Thoracic aorta (tissue), 2 donors: Measurements from ENCODE around the gene DGCR6L. TPM values are rescaled to one million over a fixed set of nuclear protein-coding genes. Genes with fewer than 3 reads are reported as not detected.

Source experiments
- ATAC-seq: fragments of 150-250 bp; one replicate; pipeline ENCODE4 v1.8.0; 2017; ENCODE audit warnings: low read depth; ENCODE audit not compliant: insufficient number of reproducible peaks, low FRiP score
- DNase-seq: peaks from one replicate; pipeline ENCODE4 v3.0.0-alpha.2; 2020; ENCODE audit warnings: low spot score
- H3K27ac ChIP-seq, 2 donors: fragments of 200-600 bp; sonication (generic); 1 replicate in 1 of 2; 2 replicates in 1 of 2; pipeline ENCODE4 v1.5.1; 2016; ENCODE audit warnings: mild to moderate bottlenecking in 2 of 2, moderate library complexity in 2 of 2
- H3K27me3 ChIP-seq: fragments of 200-600 bp; sonication (generic); replicated peaks from 2 replicates; pipeline ENCODE4 v1.6.0; 2016; ENCODE audit warnings: mild to moderate bottlenecking; ENCODE audit not compliant: insufficient read depth
- H3K36me3 ChIP-seq: fragments of 200-600 bp; sonication (generic); one replicate; pipeline ENCODE4 v1.5.1; 2016
- H3K4me1 ChIP-seq, 2 donors: fragments of 200-600 bp; sonication (generic); 1 replicate in 1 of 2; 2 replicates in 1 of 2; pipeline versions ENCODE4 v1.5.1 to v1.6.0; 2016; ENCODE audit warnings: low read depth in 2 of 2, mild to moderate bottlenecking in 1 of 2; ENCODE audit not compliant: control insufficient read depth in 1 of 2
- H3K4me3 ChIP-seq: fragments of 200-600 bp; sonication (generic); 2 replicates; pipeline ENCODE4 v1.5.1; 2016; ENCODE audit warnings: mild to moderate bottlenecking
- H3K9me3 ChIP-seq: fragments of 200-600 bp; sonication (generic); 2 replicates; pipeline ENCODE4 v1.5.1; 2016
- total RNA-seq, 2 donors: library from RNA; depleted of rRNA; stranded (reverse); fragments of >200 nt; gene quantifications; one replicate each; pipeline versions ENCODE4 v1.1.0 to v1.2.3, GENCODE V29; 2016
- TF ChIP-seq, protein P1 (sequence below): fragments of 200-600 bp; sonication (generic); IDR thresholded peaks from one replicate; pipeline ENCODE4 v1.5.1; 2019; ENCODE audit warnings: antibody characterized with exemption

DGCR6L gene
- total RNA-seq, 2 donors from 2014 or later, result 28.8 to 69.3 TPM

DNA sequence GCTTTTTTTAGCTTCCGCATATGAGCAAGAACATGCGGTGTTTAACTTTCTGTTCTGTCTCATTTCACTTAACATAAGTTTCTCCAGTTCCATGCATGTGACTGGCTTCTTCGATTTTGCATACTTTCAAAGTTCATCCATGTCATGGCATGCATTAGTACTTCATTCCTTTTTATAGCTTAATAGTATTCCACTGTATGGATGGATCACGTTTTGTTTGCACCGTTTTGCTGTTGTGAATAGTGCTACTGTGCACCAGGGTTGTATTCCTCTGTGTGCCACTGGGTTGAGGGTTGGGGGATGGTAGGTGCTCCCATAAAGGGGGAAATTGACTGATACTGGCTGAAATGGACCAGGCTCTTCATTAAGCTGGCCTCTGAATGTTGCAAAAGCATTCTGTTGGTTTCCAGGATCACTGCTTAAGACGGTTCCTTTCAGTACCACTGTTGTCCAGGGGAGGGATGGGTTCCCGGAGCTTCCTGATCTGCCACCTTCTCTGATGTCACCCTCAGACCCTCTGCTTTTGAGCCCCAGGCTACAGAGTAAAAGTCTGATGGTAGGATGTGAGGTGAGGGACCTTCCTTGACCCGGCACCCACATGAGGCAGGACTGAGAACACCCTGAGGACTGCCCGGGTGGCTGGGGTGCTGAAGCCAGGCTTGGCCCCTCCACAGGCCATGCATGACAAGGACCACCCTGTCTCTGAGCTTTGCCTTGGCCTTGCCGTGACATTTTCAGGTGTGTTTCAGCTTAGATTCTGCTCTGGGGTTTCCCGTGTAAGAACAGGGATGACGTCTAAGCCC lies 24.4 kb downstream of the DGCR6L start:
- H3K9me3 ChIP-seq, result no peaks in the 10 kb centered on the region
- no peak overlapping the region for H3K27ac ChIP-seq
- ATAC-seq (no peak), DNase-seq (no peak)
- no peaks in the 10 kb centered on the region for H3K36me3 ChIP-seq
- TF ChIP-seq, protein P1, sequence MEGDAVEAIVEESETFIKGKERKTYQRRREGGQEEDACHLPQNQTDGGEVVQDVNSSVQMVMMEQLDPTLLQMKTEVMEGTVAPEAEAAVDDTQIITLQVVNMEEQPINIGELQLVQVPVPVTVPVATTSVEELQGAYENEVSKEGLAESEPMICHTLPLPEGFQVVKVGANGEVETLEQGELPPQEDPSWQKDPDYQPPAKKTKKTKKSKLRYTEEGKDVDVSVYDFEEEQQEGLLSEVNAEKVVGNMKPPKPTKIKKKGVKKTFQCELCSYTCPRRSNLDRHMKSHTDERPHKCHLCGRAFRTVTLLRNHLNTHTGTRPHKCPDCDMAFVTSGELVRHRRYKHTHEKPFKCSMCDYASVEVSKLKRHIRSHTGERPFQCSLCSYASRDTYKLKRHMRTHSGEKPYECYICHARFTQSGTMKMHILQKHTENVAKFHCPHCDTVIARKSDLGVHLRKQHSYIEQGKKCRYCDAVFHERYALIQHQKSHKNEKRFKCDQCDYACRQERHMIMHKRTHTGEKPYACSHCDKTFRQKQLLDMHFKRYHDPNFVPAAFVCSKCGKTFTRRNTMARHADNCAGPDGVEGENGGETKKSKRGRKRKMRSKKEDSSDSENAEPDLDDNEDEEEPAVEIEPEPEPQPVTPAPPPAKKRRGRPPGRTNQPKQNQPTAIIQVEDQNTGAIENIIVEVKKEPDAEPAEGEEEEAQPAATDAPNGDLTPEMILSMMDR, result no peak
- no peak overlapping the region for H3K4me3 ChIP-seq
- no peaks in the 10 kb centered on the region for H3K27me3 ChIP-seq
- peaks cover 5 to 13% of the 10 kb centered on the region in 2 donors for H3K4me1 ChIP-seq

DNA sequence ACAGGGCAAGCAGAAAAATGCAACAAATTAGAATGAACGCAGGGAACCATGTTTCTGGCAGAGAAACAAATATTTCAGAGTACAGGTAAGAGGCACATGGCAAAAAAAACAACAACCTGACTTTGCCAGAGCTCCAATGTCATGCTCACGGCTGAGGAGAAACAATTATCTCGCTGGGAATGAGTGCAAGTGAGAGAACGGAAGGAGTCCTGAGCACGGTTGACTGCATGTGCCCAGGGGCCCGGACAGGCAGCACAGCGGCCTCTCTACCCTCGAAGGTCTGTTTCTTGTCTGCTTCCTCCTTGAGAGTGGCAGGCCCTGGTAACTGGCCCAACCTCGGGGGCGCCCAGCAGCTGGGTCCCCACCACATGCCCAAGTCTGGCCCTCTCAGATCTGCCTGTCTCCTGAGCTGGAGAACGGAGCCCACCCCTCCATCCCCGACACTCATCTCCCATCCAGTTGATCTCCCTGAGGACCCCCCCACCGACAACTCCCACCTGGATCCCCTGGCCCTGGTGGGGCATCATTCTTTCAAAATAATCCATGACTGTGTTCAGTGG lies 27.1 kb downstream of the DGCR6L start:
- Histone ChIP-seq H3K36me3 (no peaks in the 10 kb centered on the region), H3K27me3 (no peaks in the 10 kb centered on the region), H3K9me3 (no peaks in the 10 kb centered on the region), H3K4me3 (no peak overlapping the region), H3K4me1 (no peaks in the 10 kb centered on the region), H3K27ac (no peak overlapping the region)
- no peak for DNase-seq
- TF ChIP-seq, protein P1, result no peak
- no peak for ATAC-seq

DNA sequence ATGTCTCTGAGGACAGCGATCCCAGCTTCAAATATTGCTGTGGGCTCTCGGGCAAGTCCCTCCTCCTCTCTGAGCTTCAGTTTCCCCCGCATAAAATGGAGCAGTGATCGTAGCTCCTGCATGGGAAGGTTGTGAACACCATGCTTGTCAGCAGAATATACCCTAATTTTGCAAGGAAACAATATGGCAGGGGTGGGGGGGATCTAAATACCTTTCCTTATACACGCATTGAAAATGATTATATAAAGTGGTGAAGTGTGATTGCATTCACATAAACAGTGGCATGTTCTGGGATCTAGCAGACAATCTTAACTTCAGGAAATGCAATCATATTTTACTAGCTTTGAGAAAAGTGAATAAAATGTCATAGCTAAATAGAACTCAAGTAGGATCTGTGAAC lies 27.8 kb downstream of the DGCR6L start:
- no peak for ATAC-seq
- Histone ChIP-seq H3K27me3 (no peaks in the 10 kb centered on the region), H3K9me3 (no peaks in the 10 kb centered on the region), H3K27ac (no peak overlapping the region), H3K4me1 (no peaks in the 10 kb centered on the region), H3K4me3 (no peak overlapping the region), H3K36me3 (no peaks in the 10 kb centered on the region)
- TF ChIP-seq, protein P1, result no peak
- no peak for DNase-seq

DNA sequence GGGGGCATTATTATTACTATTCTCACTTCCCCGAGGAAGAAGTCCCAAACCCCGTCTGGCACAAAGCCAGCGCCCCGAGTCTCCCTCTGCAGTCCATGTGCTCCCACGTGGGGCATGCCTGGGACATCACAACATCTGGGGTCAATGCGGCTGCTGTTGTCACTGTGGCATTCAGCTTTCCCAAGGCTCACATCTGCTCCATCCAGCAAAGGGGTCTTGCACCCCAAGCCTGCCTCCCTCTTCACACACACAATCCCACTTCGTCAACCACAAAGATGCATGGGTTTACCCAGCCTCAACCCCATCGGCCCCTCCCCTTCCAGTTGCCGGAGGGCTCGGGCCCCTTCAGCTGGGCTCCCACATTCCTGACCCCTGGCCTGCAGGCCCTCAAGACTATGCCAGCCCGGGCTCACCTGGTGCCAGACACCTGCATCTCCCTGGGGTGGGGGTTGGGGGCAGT lies 28.2 kb downstream of the DGCR6L start:
- no peak for ATAC-seq
- Histone ChIP-seq H3K4me1 (no peaks in the 10 kb centered on the region), H3K36me3 (no peaks in the 10 kb centered on the region), H3K27ac (no peak overlapping the region), H3K4me3 (no peak overlapping the region), H3K9me3 (no peaks in the 10 kb centered on the region), H3K27me3 (no peaks in the 10 kb centered on the region)
- no peak for DNase-seq
- TF ChIP-seq, protein P1, result no peak

DNA sequence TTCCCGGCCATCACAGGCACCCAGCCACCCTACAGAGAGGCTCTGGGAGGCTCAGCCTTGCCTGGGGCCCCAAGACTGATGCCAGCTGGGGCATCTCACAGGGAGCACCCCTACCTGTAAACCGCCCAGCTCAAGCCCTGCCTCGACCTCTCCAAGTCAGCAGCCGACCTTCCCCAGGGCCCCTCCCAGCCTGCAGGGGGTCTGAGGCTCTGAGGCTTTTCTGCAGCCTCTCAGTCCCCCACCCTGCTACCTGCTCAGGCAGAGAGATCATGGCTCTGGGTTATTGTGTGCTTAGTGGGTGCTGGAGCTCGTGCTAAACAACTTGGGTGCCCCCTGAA lies 28.6 kb downstream of the DGCR6L start:
- ATAC-seq (no peak), DNase-seq (no peak)
- TF ChIP-seq, protein P1, result no peak
- no peaks in the 10 kb centered on the region for H3K27me3 ChIP-seq
- H3K4me3 ChIP-seq, result no peak overlapping the region
- H3K27ac ChIP-seq, result no peak overlapping the region
- H3K4me1 ChIP-seq, result no peaks in the 10 kb centered on the region
- no peaks in the 10 kb centered on the region for H3K36me3 ChIP-seq
- no peaks in the 10 kb centered on the region for H3K9me3 ChIP-seq
